GM23338 (cell line): Measurements from ENCODE around the gene TP53BP1. TPM values are rescaled to one million over a fixed set of nuclear protein-coding genes. Genes with fewer than 3 reads are reported as not detected.

Source experiments
- ATAC-seq: fragments of 200-7000 bp; cut with Tn5 transposase; 3 replicates; pipeline ENCODE4 v1.9.1; 2020
- DNase-seq: peaks from one replicate; pipeline ENCODE4 v3.0.0-alpha.2; 2015; ENCODE audit warnings: low spot score
- H2AFZ ChIP-seq: fragments of 200-600 bp; sonication (generic); 2 replicates; pipeline ENCODE4 v1.8.0; 2016; ENCODE audit warnings: antibody characterized with exemption, mild to moderate bottlenecking, moderate library complexity
- H3F3A ChIP-seq: fragments of 200-600 bp; sonication (generic); replicated peaks from 2 replicates; pipeline ENCODE4 v1.8.0; 2017; ENCODE audit warnings: antibody characterized with exemption, mixed run types, low read depth
- H3K27ac ChIP-seq: fragments of 200-600 bp; sonication (generic); 2 replicates; pipeline ENCODE4 v1.6.1; 2016; ENCODE audit warnings: low read depth
- H3K27me3 ChIP-seq: fragments of 200-600 bp; sonication (generic); 2 replicates; pipeline ENCODE4 v1.8.0; 2016; ENCODE audit warnings: mild to moderate bottlenecking, mixed run types, moderate library complexity; ENCODE audit not compliant: insufficient read depth
- H3K36me3 ChIP-seq: fragments of 200-600 bp; sonication (generic); 2 replicates; pipeline ENCODE4 v1.8.0; 2016; ENCODE audit warnings: mild to moderate bottlenecking; ENCODE audit not compliant: insufficient read depth
- H3K4me1 ChIP-seq: fragments of 200-600 bp; sonication (generic); 2 replicates; pipeline ENCODE4 v1.8.0; 2016; ENCODE audit warnings: mild to moderate bottlenecking, moderate library complexity; ENCODE audit not compliant: insufficient read depth
- H3K4me2 ChIP-seq: fragments of 200-600 bp; sonication (generic); 2 replicates; pipeline ENCODE4 v1.7.1; 2017; ENCODE audit warnings: mixed run types
- H3K4me3 ChIP-seq: fragments of 200-600 bp; sonication (generic); 2 replicates; pipeline ENCODE4 v1.6.1; 2016; ENCODE audit warnings: mixed run types
- H3K79me2 ChIP-seq: fragments of 200-600 bp; sonication (generic); replicated peaks from 2 replicates; pipeline ENCODE4 v1.8.0; 2017; ENCODE audit warnings: mild to moderate bottlenecking; ENCODE audit not compliant: insufficient read depth
- H3K9me2 ChIP-seq: fragments of 200-600 bp; sonication (generic); 2 replicates; pipeline ENCODE4 v1.8.0; 2017; ENCODE audit not compliant: insufficient read depth
- H4K20me1 ChIP-seq: fragments of 200-600 bp; sonication (generic); replicated peaks from 2 replicates; pipeline ENCODE4 v1.8.0; 2017; ENCODE audit warnings: mild to moderate bottlenecking; ENCODE audit not compliant: insufficient read depth
- H3K27ac Mint-ChIP-seq: 2 replicates; pipeline ENCODE4 v1.8.0; 2020; ENCODE audit warnings: inconsistent platforms, mild to moderate bottlenecking, moderate library complexity, mixed read lengths
- H3K27me3 Mint-ChIP-seq: 3 replicates; pipeline ENCODE4 v1.8.0; 2022; ENCODE audit warnings: low read depth, mild to moderate bottlenecking, moderate library complexity, mixed read lengths, inconsistent platforms; ENCODE audit not compliant: insufficient read depth, poor library complexity
- H3K36me3 Mint-ChIP-seq: 3 replicates; pipeline ENCODE4 v1.8.0; 2021; ENCODE audit warnings: low read depth, mild to moderate bottlenecking, inconsistent platforms, moderate library complexity, mixed read lengths
- H3K4me1 Mint-ChIP-seq: 3 replicates; pipeline ENCODE4 v1.8.0; 2020; ENCODE audit warnings: mild to moderate bottlenecking, inconsistent platforms, mixed read lengths
- H3K4me3 Mint-ChIP-seq: 3 replicates; pipeline ENCODE4 v1.8.0; 2021; ENCODE audit warnings: moderate library complexity, mild to moderate bottlenecking, inconsistent platforms, mixed read lengths
- H3K9me3 Mint-ChIP-seq: 3 replicates; pipeline ENCODE4 v1.8.0; 2020; ENCODE audit warnings: moderate library complexity, mild to moderate bottlenecking, inconsistent platforms, mixed read lengths
- CREB1 ChIP-seq: fragments of 250-450 bp; sonication (Bioruptor Pico); IDR thresholded peaks from 2 replicates; pipeline ENCODE4 v1.5.0; 2020; ENCODE audit warnings: low read depth, mild to moderate bottlenecking, moderate library complexity
- CTCF ChIP-seq, 2 experiments: fragments of 200-600 bp in 1 of 2; sonication (generic) in 1 of 2; conservative IDR thresholded peaks; 2 replicates each; pipeline versions ENCODE4 v1.5.1 to v1.6.1; 2016 to 2017; ENCODE audit warnings: antibody characterized with exemption in 2 of 2, low read depth in 2 of 2, mild to moderate bottlenecking in 2 of 2, moderate library complexity in 1 of 2
- ETS1 ChIP-seq: IDR thresholded peaks from 2 replicates; pipeline ENCODE4 v1.6.1; 2016; ENCODE audit warnings: antibody characterized with exemption
- EZH2 ChIP-seq: fragments of 200-600 bp; sonication (generic); IDR thresholded peaks from one replicate; pipeline ENCODE4 v1.8.0; 2017; ENCODE audit warnings: antibody characterized with exemption, mild to moderate bottlenecking, low read depth; ENCODE audit not compliant: unreplicated experiment
- EZH2phosphoT487 ChIP-seq: fragments of 200-600 bp; sonication (generic); IDR thresholded peaks from one replicate; pipeline ENCODE4 v1.8.1; 2018; ENCODE audit warnings: antibody characterized with exemption; ENCODE audit not compliant: unreplicated experiment
- JUNB ChIP-seq: IDR thresholded peaks from one replicate; pipeline ENCODE4 v1.6.1; 2016; ENCODE audit warnings: antibody characterized with exemption; ENCODE audit not compliant: unreplicated experiment
- NANOG ChIP-seq: IDR thresholded peaks from 2 replicates; pipeline ENCODE4 v1.6.1; 2016; ENCODE audit warnings: antibody characterized with exemption, borderline replicate concordance
- POLR2AphosphoS5 ChIP-seq: IDR thresholded peaks from 2 replicates; pipeline ENCODE4 v1.6.1; 2016; ENCODE audit warnings: antibody characterized with exemption, low read depth
- STAT1 ChIP-seq: IDR thresholded peaks from one replicate; pipeline ENCODE4 v1.6.1; 2016; ENCODE audit warnings: antibody characterized with exemption; ENCODE audit not compliant: unreplicated experiment
- ZNF114 ChIP-seq: fragments of 250-450 bp; sonication (Bioruptor Pico); IDR thresholded peaks from 2 replicates; pipeline ENCODE4 v1.5.0; 2020; ENCODE audit warnings: mild to moderate bottlenecking, moderate library complexity
- polyA plus RNA-seq: library from polyadenylated mRNA; unstranded; fragments of >200 nt; fragmentation: Nextera tagmentation; extraction: Ambion mirVana; gene quantifications from 2 replicates; pipeline ENCODE4 v1.2.1, GENCODE V29; 2016
- total RNA-seq: library from RNA; depleted of rRNA; stranded (reverse); fragments of >200 nt; shearing (Covaris generic); gene quantifications from 2 replicates; pipeline ENCODE4 v1.2.3, GENCODE V29; 2014
- TF ChIP-seq, protein P1 (sequence below): IDR thresholded peaks from one replicate; pipeline ENCODE4 v1.6.1; 2018; ENCODE audit warnings: antibody characterized with exemption; ENCODE audit not compliant: unreplicated experiment

TP53BP1 gene
- total and polyA plus RNA-seq, 2 experiments from 2014 or later: 17.7 to 81.3 TPM

GRCh38 chr15:43519196-43519595, 26.2 kb upstream of the TP53BP1 start:
- H2AFZ ChIP-seq: no peak overlapping the region
- peaks cover 46% of the 10 kb centered on the region for H3K27me3 ChIP-seq
- H3F3A ChIP-seq: no peaks in the 10 kb centered on the region
- ATAC-seq (no peak), DNase-seq (no peak)
- H3K27ac ChIP-seq: no peak overlapping the region
- H3K4me3 Mint-ChIP-seq: peak overlapping the region; percentile 91
- no peak overlapping the region for H3K27ac Mint-ChIP-seq
- H3K36me3 ChIP-seq: no peaks in the 10 kb centered on the region
- peak overlapping the region; percentile 97 for H3K4me2 ChIP-seq
- peaks cover 25% of the 10 kb centered on the region for H3K4me1 ChIP-seq
- H4K20me1 ChIP-seq: 0 out of 2 replicates have a peak, but pooled peaks cover 2% of the 10 kb centered on the region
- H3K4me1 Mint-ChIP-seq: peaks cover 44% of the 10 kb centered on the region
- peak overlapping the region; percentile 85; the same call in 1 of the 2 replicates for H3K4me3 ChIP-seq
- H3K36me3 Mint-ChIP-seq: peaks cover 36% of the 10 kb centered on the region
- peaks cover 47% of the 10 kb centered on the region for H3K27me3 Mint-ChIP-seq
- H3K79me2 ChIP-seq: no peaks in the 10 kb centered on the region
- TF ChIP-seq ZNF114 (CRISPR knock-in tag) (no peak), NANOG (no peak), EZH2 (no peak), EZH2phosphoT487 (no peak), JUNB (no peak), CTCF (conservative IDR thresholded peaks at IDR 0.05; ENCODE audit: low read depth in 2 of 2) (no peak), POLR2AphosphoS5 (no peak), CREB1 (CRISPR knock-in tag) (no peak), ETS1 (no peak), STAT1 (no peak)
- TF ChIP-seq, protein P1, sequence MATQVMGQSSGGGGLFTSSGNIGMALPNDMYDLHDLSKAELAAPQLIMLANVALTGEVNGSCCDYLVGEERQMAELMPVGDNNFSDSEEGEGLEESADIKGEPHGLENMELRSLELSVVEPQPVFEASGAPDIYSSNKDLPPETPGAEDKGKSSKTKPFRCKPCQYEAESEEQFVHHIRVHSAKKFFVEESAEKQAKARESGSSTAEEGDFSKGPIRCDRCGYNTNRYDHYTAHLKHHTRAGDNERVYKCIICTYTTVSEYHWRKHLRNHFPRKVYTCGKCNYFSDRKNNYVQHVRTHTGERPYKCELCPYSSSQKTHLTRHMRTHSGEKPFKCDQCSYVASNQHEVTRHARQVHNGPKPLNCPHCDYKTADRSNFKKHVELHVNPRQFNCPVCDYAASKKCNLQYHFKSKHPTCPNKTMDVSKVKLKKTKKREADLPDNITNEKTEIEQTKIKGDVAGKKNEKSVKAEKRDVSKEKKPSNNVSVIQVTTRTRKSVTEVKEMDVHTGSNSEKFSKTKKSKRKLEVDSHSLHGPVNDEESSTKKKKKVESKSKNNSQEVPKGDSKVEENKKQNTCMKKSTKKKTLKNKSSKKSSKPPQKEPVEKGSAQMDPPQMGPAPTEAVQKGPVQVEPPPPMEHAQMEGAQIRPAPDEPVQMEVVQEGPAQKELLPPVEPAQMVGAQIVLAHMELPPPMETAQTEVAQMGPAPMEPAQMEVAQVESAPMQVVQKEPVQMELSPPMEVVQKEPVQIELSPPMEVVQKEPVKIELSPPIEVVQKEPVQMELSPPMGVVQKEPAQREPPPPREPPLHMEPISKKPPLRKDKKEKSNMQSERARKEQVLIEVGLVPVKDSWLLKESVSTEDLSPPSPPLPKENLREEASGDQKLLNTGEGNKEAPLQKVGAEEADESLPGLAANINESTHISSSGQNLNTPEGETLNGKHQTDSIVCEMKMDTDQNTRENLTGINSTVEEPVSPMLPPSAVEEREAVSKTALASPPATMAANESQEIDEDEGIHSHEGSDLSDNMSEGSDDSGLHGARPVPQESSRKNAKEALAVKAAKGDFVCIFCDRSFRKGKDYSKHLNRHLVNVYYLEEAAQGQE: no peak
- peaks cover 12% of the 10 kb centered on the region for H3K9me3 Mint-ChIP-seq
- no peaks in the 10 kb centered on the region for H3K9me2 ChIP-seq
